DOHH2 (cell line): ENCODE measurements around the gene RAB43.
"Not testable (repeated sequence)": the region's sequence is repeated elsewhere in the genome, so short reads cannot be mapped to it uniquely, and the experiment has no call there.

ENCODE experiments used
- H3F3A ChIP-seq: fragments of 200-600 bp; sonication (generic), shearing (Covaris generic); 2 replicates; pipeline ENCODE4 v1.6.0; 2016; ENCODE audit warnings: antibody characterized with exemption, mild to moderate bottlenecking; ENCODE audit not compliant: control insufficient read depth, insufficient read depth
- H3K27ac ChIP-seq: fragments of 200-600 bp; sonication (generic); 2 replicates; pipeline ENCODE4 v1.5.1; 2014; ENCODE audit warnings: low read depth, mild to moderate bottlenecking, low read length, moderate library complexity
- H3K27me3 ChIP-seq: fragments of 200-600 bp; sonication (generic); 2 replicates; pipeline ENCODE4 v1.6.1; 2014; ENCODE audit warnings: mild to moderate bottlenecking, low read length, mixed read lengths; ENCODE audit not compliant: control insufficient read depth
- H3K36me3 ChIP-seq: fragments of 200-600 bp; sonication (generic); 2 replicates; pipeline ENCODE4 v1.6.1; 2014; ENCODE audit warnings: mild to moderate bottlenecking, low read length, moderate library complexity, mixed read lengths; ENCODE audit not compliant: control insufficient read depth
- H3K4me1 ChIP-seq: fragments of 200-600 bp; sonication (generic); 2 replicates; pipeline ENCODE4 v1.6.1; 2014; ENCODE audit warnings: mild to moderate bottlenecking, low read length, mixed read lengths; ENCODE audit not compliant: control insufficient read depth
- H3K4me2 ChIP-seq: fragments of 200-600 bp; sonication (generic); 2 replicates; pipeline ENCODE4 v1.6.0; 2014; ENCODE audit warnings: mild to moderate bottlenecking, low read length, moderate library complexity
- H3K4me3 ChIP-seq: fragments of 200-600 bp; sonication (generic); 2 replicates; pipeline ENCODE4 v1.5.1; 2014; ENCODE audit warnings: mild to moderate bottlenecking, low read length, mixed read lengths
- H3K79me2 ChIP-seq: fragments of 200-600 bp; sonication (generic); 2 replicates; pipeline ENCODE4 v1.6.1; 2014; ENCODE audit warnings: mild to moderate bottlenecking, low read length, mixed read lengths; ENCODE audit not compliant: control insufficient read depth
- H3K9me2 ChIP-seq: fragments of 200-600 bp; sonication (generic); replicated peaks from 2 replicates; pipeline ENCODE4 v1.6.1; 2014; ENCODE audit warnings: mild to moderate bottlenecking, low read length, mixed read lengths; ENCODE audit not compliant: control insufficient read depth
- H3K9me3 ChIP-seq: fragments of 200-600 bp; sonication (generic); 2 replicates; pipeline ENCODE4 v1.6.1; 2014; ENCODE audit warnings: antibody characterized with exemption, low read length, mixed read lengths; ENCODE audit not compliant: control insufficient read depth, insufficient read depth
- H4K20me1 ChIP-seq: fragments of 200-600 bp; sonication (generic); 2 replicates; pipeline ENCODE4 v1.6.0; 2014; ENCODE audit warnings: low read depth, mild to moderate bottlenecking, antibody characterized with exemption, low read length, moderate library complexity; ENCODE audit not compliant: control insufficient read depth, insufficient read depth
- EZH2phosphoT487 ChIP-seq: fragments of 200-600 bp; sonication (generic); IDR thresholded peaks from 2 replicates; pipeline ENCODE4 v1.6.1; 2017; ENCODE audit warnings: borderline replicate concordance, mild to moderate bottlenecking, antibody characterized with exemption, low read length, moderate library complexity, mixed read lengths
- TF ChIP-seq, protein P1 (sequence below): fragments of 200-600 bp; sonication (generic); IDR thresholded peaks from one replicate; pipeline ENCODE4 v1.5.1; 2014; ENCODE audit warnings: antibody characterized with exemption, mild to moderate bottlenecking, low read depth, low read length; ENCODE audit not compliant: poor library complexity, severe bottlenecking

RAB43 gene

DNA sequence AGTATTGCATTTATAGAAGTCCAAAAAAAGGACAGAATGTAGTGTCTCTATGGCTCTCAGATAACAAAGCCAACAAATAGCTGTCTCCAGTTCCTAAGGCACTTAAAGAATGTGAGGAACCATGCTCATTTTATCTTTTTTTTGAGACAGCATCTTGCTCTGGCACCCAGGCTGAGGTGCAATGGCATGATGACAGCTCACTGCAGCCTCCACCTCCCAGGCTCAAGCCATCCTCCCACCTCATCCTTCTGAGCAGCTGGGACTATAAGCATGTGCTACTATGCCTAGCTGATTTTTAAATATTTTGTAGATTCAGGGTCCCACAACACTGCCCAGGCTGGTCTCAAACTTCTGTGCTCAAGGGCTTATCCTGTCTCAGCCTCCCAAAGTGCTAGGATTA is 23.2 kb upstream of the RAB43 start:
- Histone ChIP-seq H3K79me2 (no peaks in the 10 kb centered on the region), H3K4me3 (no peak overlapping the region), H4K20me1 (no peaks in the 10 kb centered on the region), H3K9me3 (no peaks in the 10 kb centered on the region), H3K4me2 (no peak overlapping the region), H3K4me1 (no peaks in the 10 kb centered on the region), H3K27ac (no peak overlapping the region), H3K9me2 (no peaks in the 10 kb centered on the region), H3K27me3 (no peaks in the 10 kb centered on the region), H3K36me3 (peaks cover 48% of the 10 kb centered on the region), H3F3A (no peaks in the 10 kb centered on the region)
- no peak for TF ChIP-seq EZH2phosphoT487
- TF ChIP-seq, protein P1, sequence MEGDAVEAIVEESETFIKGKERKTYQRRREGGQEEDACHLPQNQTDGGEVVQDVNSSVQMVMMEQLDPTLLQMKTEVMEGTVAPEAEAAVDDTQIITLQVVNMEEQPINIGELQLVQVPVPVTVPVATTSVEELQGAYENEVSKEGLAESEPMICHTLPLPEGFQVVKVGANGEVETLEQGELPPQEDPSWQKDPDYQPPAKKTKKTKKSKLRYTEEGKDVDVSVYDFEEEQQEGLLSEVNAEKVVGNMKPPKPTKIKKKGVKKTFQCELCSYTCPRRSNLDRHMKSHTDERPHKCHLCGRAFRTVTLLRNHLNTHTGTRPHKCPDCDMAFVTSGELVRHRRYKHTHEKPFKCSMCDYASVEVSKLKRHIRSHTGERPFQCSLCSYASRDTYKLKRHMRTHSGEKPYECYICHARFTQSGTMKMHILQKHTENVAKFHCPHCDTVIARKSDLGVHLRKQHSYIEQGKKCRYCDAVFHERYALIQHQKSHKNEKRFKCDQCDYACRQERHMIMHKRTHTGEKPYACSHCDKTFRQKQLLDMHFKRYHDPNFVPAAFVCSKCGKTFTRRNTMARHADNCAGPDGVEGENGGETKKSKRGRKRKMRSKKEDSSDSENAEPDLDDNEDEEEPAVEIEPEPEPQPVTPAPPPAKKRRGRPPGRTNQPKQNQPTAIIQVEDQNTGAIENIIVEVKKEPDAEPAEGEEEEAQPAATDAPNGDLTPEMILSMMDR, result no peak

- not testable (repeated sequence) for H3K9me2 ChIP-seq
Measured at GRCh38 chr3:129141011-129141410, 19.4 kb upstream of the RAB43 start.

GRCh38 chr3:129139911-129140310 is 18.3 kb upstream of the RAB43 start:
- no peaks in the 10 kb centered on the region for H3K9me2 ChIP-seq
- no peaks in the 10 kb centered on the region for H3K79me2 ChIP-seq
- H4K20me1 ChIP-seq, result no peaks in the 10 kb centered on the region
- H3K27ac ChIP-seq, result no peak overlapping the region
- peaks cover 35% of the 10 kb centered on the region for H3K36me3 ChIP-seq
- H3K27me3 ChIP-seq, result no peaks in the 10 kb centered on the region
- H3K4me2 ChIP-seq, result no peak overlapping the region
- no peaks in the 10 kb centered on the region for H3F3A ChIP-seq
- no peak overlapping the region for H3K4me3 ChIP-seq
- no peaks in the 10 kb centered on the region for H3K4me1 ChIP-seq
- no peaks in the 10 kb centered on the region for H3K9me3 ChIP-seq
- TF ChIP-seq, protein P1, result no peak
- no peak for TF ChIP-seq EZH2phosphoT487

More at GRCh38 chr3:129141011-129141410, 19.4 kb upstream of the RAB43 start:
- H3K27ac ChIP-seq, H3K79me2 ChIP-seq, H3K4me1 ChIP-seq, H3K27me3 ChIP-seq, H4K20me1 ChIP-seq, H3F3A ChIP-seq, H3K4me3 ChIP-seq, H3K4me2 ChIP-seq, H3K9me3 ChIP-seq: not testable (repeated sequence)
- peaks cover 45% of the 10 kb centered on the region for H3K36me3 ChIP-seq

- peaks cover 53% of the 10 kb centered on the region for H3K36me3 ChIP-seq
- H3K27ac ChIP-seq, H3K9me3 ChIP-seq, H3K79me2 ChIP-seq, H3F3A ChIP-seq, H3K27me3 ChIP-seq, H4K20me1 ChIP-seq, H3K4me1 ChIP-seq, H3K4me2 ChIP-seq, H3K9me2 ChIP-seq, H3K4me3 ChIP-seq: not testable (repeated sequence)
Measured at GRCh38 chr3:129136275-129136674, 14.7 kb upstream of the RAB43 start.
